OCI-LY7 (cell line): ENCODE measurements around the gene GLIS1. TPM values are rescaled to one million over a fixed set of nuclear protein-coding genes. Genes with fewer than 3 reads are reported as not detected.

Experiments used
- BruUV-seq: library from RNA; stranded (reverse); fragments of 400-500 nt; replicated peaks from 2 replicates; lab custom pipeline; 2021; lab: Mats Ljungman, UMichigan
- CTCF ChIA-PET: fragments of 300-600 bp; sonication (Branson Sonifier 250); formaldehyde crosslinking; loops from one replicate; lab custom pipeline; 2022; ENCODE audit warnings: antibody characterized with exemption; ENCODE audit not compliant: unreplicated experiment; lab: Charles Lee
- POLR2A ChIA-PET: fragments of 300-600 bp; sonication (Branson Sonifier 250); formaldehyde crosslinking; loops from one replicate; lab custom pipeline; 2022; ENCODE audit warnings: antibody characterized with exemption; lab: Charles Lee
- DNase-seq: peaks from one replicate; pipeline ENCODE4 v3.0.0-alpha.2; 2015; ENCODE audit warnings: low spot score
- H2AFZ ChIP-seq: fragments of 200-600 bp; sonication (generic), shearing (Covaris generic); 2 replicates; pipeline ENCODE4 v1.6.1; 2014; ENCODE audit warnings: mild to moderate bottlenecking, antibody characterized with exemption, low read length, moderate library complexity
- H3K27ac ChIP-seq: fragments of 200-600 bp; sonication (generic); 2 replicates; pipeline ENCODE4 v1.5.1; 2014; ENCODE audit warnings: mixed run types, low read depth, mild to moderate bottlenecking, moderate library complexity, low read length, inconsistent platforms; ENCODE audit not compliant: poor library complexity, severe bottlenecking
- H3K36me3 ChIP-seq: fragments of 200-600 bp; sonication (generic); 2 replicates; pipeline ENCODE4 v1.6.1; 2014; ENCODE audit warnings: mild to moderate bottlenecking, antibody characterized with exemption, low read length, moderate library complexity, mixed read lengths; ENCODE audit not compliant: insufficient read depth
- H3K4me1 ChIP-seq: fragments of 200-600 bp; sonication (generic); 2 replicates; pipeline ENCODE4 v1.5.1; 2014; ENCODE audit warnings: mild to moderate bottlenecking, low read length; ENCODE audit not compliant: insufficient read depth, poor library complexity, severe bottlenecking
- H3K4me2 ChIP-seq: fragments of 200-600 bp; sonication (generic); 2 replicates; pipeline ENCODE4 v1.6.1; 2014; ENCODE audit warnings: mild to moderate bottlenecking, low read length
- H3K4me3 ChIP-seq: fragments of 200-600 bp; sonication (generic); 2 replicates; pipeline ENCODE4 v1.5.1; 2014; ENCODE audit warnings: mild to moderate bottlenecking, low read depth, low read length; ENCODE audit not compliant: poor library complexity, severe bottlenecking
- H3K79me2 ChIP-seq: fragments of 200-600 bp; sonication (generic); 2 replicates; pipeline ENCODE4 v1.6.1; 2016; ENCODE audit warnings: low read depth, mild to moderate bottlenecking, low read length, moderate library complexity, mixed read lengths; ENCODE audit not compliant: insufficient read depth
- H3K9me2 ChIP-seq: fragments of 200-600 bp; sonication (generic); 2 replicates; pipeline ENCODE4 v1.6.1; 2016; ENCODE audit warnings: mild to moderate bottlenecking, low read length, mixed read lengths; ENCODE audit not compliant: insufficient read depth
- H3K9me3 ChIP-seq: fragments of 200-600 bp; sonication (generic); 2 replicates; pipeline ENCODE4 v1.6.1; 2014; ENCODE audit warnings: mild to moderate bottlenecking, mixed run types, low read length, mixed read lengths
- H4K20me1 ChIP-seq: fragments of 200-600 bp; sonication (generic); 2 replicates; pipeline ENCODE4 v1.6.1; 2014; ENCODE audit warnings: mild to moderate bottlenecking, antibody characterized with exemption, low read length, moderate library complexity, mixed read lengths; ENCODE audit not compliant: insufficient read depth
- EZH2phosphoT487 ChIP-seq: fragments of 200-600 bp; sonication (generic); IDR thresholded peaks from 2 replicates; pipeline ENCODE4 v1.6.1; 2018; ENCODE audit warnings: low read depth, borderline replicate concordance, mild to moderate bottlenecking, mixed run types, antibody characterized with exemption, low read length, moderate library complexity, mixed read lengths
- intact Hi-C: fragments of 100-400 bp; cut with micrococcal nuclease; formaldehyde crosslinking; loops from one replicate; pipeline ENCODE4 v1.10.0; 2022; ENCODE audit not compliant: unreplicated experiment
- total RNA-seq, 2 experiments: library from RNA; depleted of rRNA in 1 of 2; stranded (reverse); fragments of >200 nt in 1 of 2; shearing (Covaris generic) in 1 of 2; gene quantifications; 2 replicates each; pipeline ENCODE4 v1.2.3, GENCODE V29; 2014 to 2022
- TF ChIP-seq, protein P1 (sequence below): fragments of 200-600 bp; sonication (generic); conservative IDR thresholded peaks from 2 replicates; pipeline ENCODE4 v1.5.1; 2014; ENCODE audit warnings: mild to moderate bottlenecking, antibody characterized with exemption, low read length, moderate library complexity, mixed read lengths

GLIS1 gene
- total RNA-seq, 2 experiments from 2014 or later, result not detected

DNA sequence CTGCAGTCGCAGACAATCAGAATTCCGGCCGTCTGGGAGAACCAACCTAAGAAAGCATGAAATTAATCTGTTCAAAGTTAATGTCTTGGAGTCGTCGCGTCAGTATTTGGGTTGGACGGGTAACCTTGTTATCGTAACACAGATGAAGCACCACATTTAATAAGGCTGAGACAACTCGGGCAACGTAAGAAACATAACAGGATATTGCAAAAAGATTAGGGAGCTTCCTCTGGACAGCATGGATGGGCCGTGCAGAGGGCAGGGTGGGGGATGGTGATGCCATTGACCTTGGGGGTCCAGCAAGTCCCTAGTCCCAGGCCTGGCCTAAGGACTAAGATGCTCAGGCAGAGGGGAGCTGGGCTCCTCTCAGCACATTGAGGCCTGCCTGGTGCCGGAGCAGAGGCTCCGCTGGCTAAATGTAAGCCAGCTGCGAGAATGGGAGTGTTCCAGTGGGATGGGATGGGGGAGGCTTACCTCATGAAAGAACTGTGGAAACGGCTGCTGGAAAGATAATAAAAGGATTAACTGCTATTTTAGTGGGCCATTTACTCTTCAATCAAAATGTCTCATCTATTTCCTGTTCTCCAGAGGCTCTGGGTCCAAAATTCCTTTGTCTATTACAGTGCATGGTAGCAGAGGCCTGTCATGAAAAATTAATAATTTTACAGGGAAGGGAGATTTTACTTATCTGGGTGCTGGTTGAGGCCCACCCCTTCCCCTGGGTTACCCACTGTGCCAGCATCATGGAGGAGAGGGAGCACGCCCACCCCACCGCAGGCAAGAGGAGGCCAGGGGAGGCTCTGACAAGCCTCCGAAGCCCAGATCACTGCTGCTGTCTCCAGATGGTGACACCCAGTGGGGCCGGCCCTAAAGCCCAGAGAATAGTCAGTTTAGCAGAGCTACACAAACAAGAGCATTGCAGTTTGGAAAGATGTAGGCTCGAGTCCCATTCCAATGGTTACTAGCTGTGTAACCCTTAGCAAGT lies 148.1 kb downstream of the GLIS1 start:
- Histone ChIP-seq H3K27ac (no peak overlapping the region), H3K79me2 (no peaks in the 10 kb centered on the region), H3K4me2 (no peak overlapping the region), H3K9me2 (no peaks in the 10 kb centered on the region), H3K4me1 (no peaks in the 10 kb centered on the region), H3K4me3 (no peak overlapping the region), H2AFZ (no peak overlapping the region), H4K20me1 (no peaks in the 10 kb centered on the region), H3K36me3 (no peaks in the 10 kb centered on the region), H3K9me3 (no peaks in the 10 kb centered on the region)
- BruUV-seq, result no TSS peak
- TF ChIP-seq EZH2phosphoT487, result no peak
- TF ChIP-seq, protein P1, sequence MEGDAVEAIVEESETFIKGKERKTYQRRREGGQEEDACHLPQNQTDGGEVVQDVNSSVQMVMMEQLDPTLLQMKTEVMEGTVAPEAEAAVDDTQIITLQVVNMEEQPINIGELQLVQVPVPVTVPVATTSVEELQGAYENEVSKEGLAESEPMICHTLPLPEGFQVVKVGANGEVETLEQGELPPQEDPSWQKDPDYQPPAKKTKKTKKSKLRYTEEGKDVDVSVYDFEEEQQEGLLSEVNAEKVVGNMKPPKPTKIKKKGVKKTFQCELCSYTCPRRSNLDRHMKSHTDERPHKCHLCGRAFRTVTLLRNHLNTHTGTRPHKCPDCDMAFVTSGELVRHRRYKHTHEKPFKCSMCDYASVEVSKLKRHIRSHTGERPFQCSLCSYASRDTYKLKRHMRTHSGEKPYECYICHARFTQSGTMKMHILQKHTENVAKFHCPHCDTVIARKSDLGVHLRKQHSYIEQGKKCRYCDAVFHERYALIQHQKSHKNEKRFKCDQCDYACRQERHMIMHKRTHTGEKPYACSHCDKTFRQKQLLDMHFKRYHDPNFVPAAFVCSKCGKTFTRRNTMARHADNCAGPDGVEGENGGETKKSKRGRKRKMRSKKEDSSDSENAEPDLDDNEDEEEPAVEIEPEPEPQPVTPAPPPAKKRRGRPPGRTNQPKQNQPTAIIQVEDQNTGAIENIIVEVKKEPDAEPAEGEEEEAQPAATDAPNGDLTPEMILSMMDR, result no peak
- ChIA-PET CTCF (no interaction called here), POLR2A (no interaction called here)
- no peak for DNase-seq
- intact Hi-C loops, result no loop called here

DNA sequence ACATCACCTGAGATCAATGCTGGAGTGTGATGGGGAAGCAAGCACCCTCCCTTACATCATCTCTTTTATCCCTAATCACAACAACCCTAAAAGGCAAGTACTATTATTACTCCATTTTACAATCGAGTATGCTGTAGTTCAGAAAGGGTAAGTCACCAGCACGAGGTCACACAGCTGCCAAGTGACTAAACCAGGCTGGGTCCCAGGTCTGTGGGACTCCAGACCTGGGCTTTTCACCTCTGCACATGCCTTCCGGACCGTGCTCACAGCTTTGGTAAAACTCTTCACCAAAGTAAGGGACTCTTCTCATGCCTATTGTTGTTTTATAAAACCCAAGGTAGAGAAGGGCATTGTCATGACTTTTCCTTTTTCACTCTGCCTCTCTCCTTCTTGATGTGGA lies 148.9 kb downstream of the GLIS1 start:
- no peaks in the 10 kb centered on the region for H3K9me3 ChIP-seq
- H3K4me3 ChIP-seq, result no peak overlapping the region
- ChIA-PET POLR2A (no interaction called here), CTCF (no interaction called here)
- no peaks in the 10 kb centered on the region for H3K9me2 ChIP-seq
- no peak overlapping the region for H3K27ac ChIP-seq
- no peak overlapping the region for H2AFZ ChIP-seq
- BruUV-seq, result no TSS peak
- no peaks in the 10 kb centered on the region for H4K20me1 ChIP-seq
- TF ChIP-seq, protein P1, result no peak
- TF ChIP-seq EZH2phosphoT487, result no peak
- no peaks in the 10 kb centered on the region for H3K79me2 ChIP-seq
- peaks cover 4% of the 10 kb centered on the region for H3K4me1 ChIP-seq
- no peak overlapping the region for H3K4me2 ChIP-seq
- H3K36me3 ChIP-seq, result no peaks in the 10 kb centered on the region
- intact Hi-C loops, result no loop called here
- DNase-seq, result no peak
